Heart left ventricle (tissue), 16 donors: ENCODE measurements around the gene DESI1. TPM values are rescaled to one million over a fixed set of nuclear protein-coding genes. Genes with fewer than 3 reads are reported as not detected.

ENCODE experiments used
- ATAC-seq, 4 donors: fragments of 200-7000 bp; cut with Tn5 transposase; one replicate each; pipeline ENCODE4 v1.9.1; 2020 to 2022; ENCODE audit warnings: moderate library complexity in 4 of 4, mild to moderate bottlenecking in 3 of 4, moderate number of reproducible peaks in 1 of 4
- DNase-seq, 5 donors: peaks; one replicate each; pipeline ENCODE4 v3.0.0-alpha.2; 2020
- H3K27ac ChIP-seq, 12 donors: fragments of 200-600 bp; sonication (generic) in 4 of 12; one replicate each; pipeline versions ENCODE4 v1.5.0 to v1.8.0; 2016 to 2022; ENCODE audit warnings: mild to moderate bottlenecking in 2 of 12
- H3K27me3 ChIP-seq, 9 donors: fragments of 200-600 bp; sonication (generic) in 2 of 9; one replicate each; pipeline versions ENCODE4 v1.5.1 to v1.8.0; 2016 to 2022; ENCODE audit warnings: mild to moderate bottlenecking in 3 of 9
- H3K36me3 ChIP-seq, 9 donors: fragments of 200-600 bp; sonication (generic) in 2 of 9; one replicate each; pipeline versions ENCODE4 v1.5.0 to v1.8.0; 2018 to 2022; ENCODE audit warnings: mild to moderate bottlenecking in 2 of 9
- H3K4me1 ChIP-seq, 12 donors: fragments of 200-600 bp; sonication (generic) in 4 of 12; one replicate each; pipeline versions ENCODE4 v1.5.0 to v1.8.0; 2016 to 2022; ENCODE audit warnings: mild to moderate bottlenecking in 3 of 12
- H3K4me3 ChIP-seq, 12 donors: fragments of 200-600 bp; sonication (generic) in 4 of 12; one replicate each; pipeline versions ENCODE4 v1.5.0 to v1.8.0; 2017 to 2022; ENCODE audit warnings: mild to moderate bottlenecking in 9 of 12, moderate library complexity in 4 of 12
- H3K9me3 ChIP-seq, 12 donors: fragments of 200-600 bp; sonication (generic) in 4 of 12; one replicate each; pipeline versions ENCODE4 v1.5.0 to v1.8.0; 2016 to 2022; ENCODE audit warnings: mild to moderate bottlenecking in 1 of 12
- CTCF ChIP-seq, 12 donors: fragments of 200-600 bp; sonication (generic) in 4 of 12; IDR thresholded peaks; one replicate each; pipeline versions ENCODE4 v1.5.0 to v1.8.0; 2018 to 2022; ENCODE audit warnings: antibody characterized with exemption in 12 of 12, mild to moderate bottlenecking in 5 of 12
- POLR2A ChIP-seq, 2 donors: fragments of 450-650 bp; IDR thresholded peaks; one replicate each; pipeline ENCODE4 v1.6.1; 2017; ENCODE audit warnings: antibody characterized with exemption in 2 of 2, mild to moderate bottlenecking in 2 of 2, moderate library complexity in 2 of 2
- WGBS, 4 donors: extraction: QIAGEN DNeasy Blood & Tissue Kit in 2 of 4; methylation state at CpG; one replicate each; pipeline versions ENCODE4 v1.1.5 to v1.1.7; 2013 to 2018; 5-methylcytosine and 5-hydroxymethylcytosine counted together
- intact Hi-C, 10 donors: fragments of 100-400 bp; cut with DNase I; formaldehyde crosslinking; loops; one replicate each; pipeline versions ENCODE4 v1.11.1 to v1.14.2; 2022
- polyA plus RNA-seq, 2 donors: library from polyadenylated mRNA; stranded (reverse); fragments of 200-250 nt; gene quantifications; one replicate each; pipeline ENCODE4 v1.2.3, GENCODE V29; 2013
- total RNA-seq, 9 donors: library from RNA; depleted of rRNA in 2 of 9; stranded (reverse); fragments of >200 nt in 2 of 9; fragmentation: NEBNext Ultra II Directional in 3 of 9; extraction: Animal tissue kit (Norgen Biotek cat#: 25700) in 3 of 9; gene quantifications; one replicate each; pipeline versions ENCODE4 v1.1.0 to v1.2.4, GENCODE V29; 2016 to 2023
- donor health status: ischemic (EF 13 %, LVEDD 7.1; RV severe dilation, severe dysfunction).
- donor health status: healthy with polysubstance abuse.
- donor health status: DM: no; HTN: yes; CAD: no.
- donor health status: DM: no; HTN: no; CAD: no.
- donor health status: ischemic (EF 25% LVEDD 6.9; RV normal size, moderate dysfunction).
- donor health status: ischemic (EF 25% LVEDD 5.7; RV mildly dilated, moderate dysfunction).
- donor health status: healthy.
- donor health status: DM: yes; HTN: yes; CAD: no.
- donor health status: ischemic (EF 35%, LVEDD 5.7; RV mildly dilated, moderate dysfunction).
- donor health status: nonischemic (EF 11% LVEDD 7.7; RV severe dilation, severe dysfunction).
- donor health status: DM: yes; HTN: yes; CAD: no.
- donor health status: PGD.
- donor health status: ischemic (EF 29% LVEDD 5.4; RV normal size, mild dysfunction).
- donor health status: nonischemic (EF 23%, LVEDD 6.1; RV moderate dilation, normal function).

Gene DESI1
- total and polyA plus RNA-seq, 11 donors: 24.2 to 51.0 (median 39.8) TPM

- 73 to 97% (median 86%) methylated on average over 5 to 6 of the region's 6 CpGs for WGBS, 4 donors
- H3K27ac ChIP-seq: no peak overlapping the region
- H3K4me1 ChIP-seq: peaks cover 0 to 36% (median 7%) of the 10 kb centered on the region in 12 donors
Measured at GRCh38 chr22:41579997-41580355, 40.9 kb downstream of the DESI1 start.

GRCh38 chr22:41579297-41579996, 41.4 kb downstream of the DESI1 start:
- Histone ChIP-seq H3K9me3 (no peaks in the 10 kb centered on the region), H3K4me3 (no peak overlapping the region), H3K4me1 (peaks cover 0 to 42% (median 11%) of the 10 kb centered on the region in 12 donors), H3K27ac (peak overlapping the region in 2 of 12 donors; percentile 11 to 15), H3K36me3 (peaks cover 0 to 71% (median 27%) of the 10 kb centered on the region in 9 donors), H3K27me3 (no peaks in the 10 kb centered on the region)
- peak in 1 of 5 donors; percentile 43 for DNase-seq
- intact Hi-C loops: no loop called here
- TF ChIP-seq POLR2A (IDR thresholded peaks at IDR 0.05): no peak
- no peak for TF ChIP-seq CTCF (IDR thresholded peaks at IDR 0.05)
- WGBS, 4 donors: 84 to 96% (median 89%) methylated on average over 7 to 12 of the region's 12 CpGs
- peak in 1 of 4 donors; percentile 1 for ATAC-seq

More at GRCh38 chr22:41579997-41580355, 40.9 kb downstream of the DESI1 start:
- ATAC-seq (no peak), DNase-seq (no peak)
- H3K4me3 ChIP-seq: no peak overlapping the region
- H3K27me3 ChIP-seq: no peaks in the 10 kb centered on the region
- intact Hi-C loops: loop anchor here in 1 of 10 donors (5.0 kb wide), 1 partner anchor 38 kb away; the partner anchor contains the start of gene POLR3H
- no peaks in the 10 kb centered on the region for H3K9me3 ChIP-seq
- no peak for TF ChIP-seq CTCF (IDR thresholded peaks at IDR 0.05)
- peaks cover 0 to 76% (median 29%) of the 10 kb centered on the region in 9 donors for H3K36me3 ChIP-seq

- no peak for DNase-seq
- peak in 1 of 4 donors; percentile 1 for ATAC-seq
- WGBS, 4 donors: 88 to 95% (median 91%) methylated on average over 9 of the region's 9 CpGs
- Histone ChIP-seq H3K36me3 (peaks cover 0 to 65% (median 25%) of the 10 kb centered on the region in 9 donors), H3K27me3 (no peaks in the 10 kb centered on the region), H3K27ac (peak overlapping the region in 4 of 12 donors; percentile 11 to 75 (median 22)), H3K9me3 (no peaks in the 10 kb centered on the region), H3K4me1 (peaks cover 0 to 48% (median 11%) of the 10 kb centered on the region in 12 donors), H3K4me3 (no peak overlapping the region)
- intact Hi-C loops: no loop called here
- TF ChIP-seq POLR2A (IDR thresholded peaks at IDR 0.05) (no peak), CTCF (IDR thresholded peaks at IDR 0.05) (no peak)
Measured at GRCh38 chr22:41578818-41579217, 42.0 kb downstream of the DESI1 start.

- Histone ChIP-seq H3K4me1 (peaks cover 0 to 54% (median 11%) of the 10 kb centered on the region in 12 donors), H3K9me3 (no peaks in the 10 kb centered on the region), H3K4me3 (no peak overlapping the region), H3K27ac (peak overlapping the region in 3 of 12 donors; percentile 7 to 75 (median 22)), H3K27me3 (no peaks in the 10 kb centered on the region), H3K36me3 (peaks cover 0 to 58% (median 18%) of the 10 kb centered on the region in 9 donors)
- intact Hi-C loops: no loop called here
- DNase-seq (peak in 2 of 5 donors; percentile 31 to 60), ATAC-seq (peak; percentile 1 to 9 (median 5))
- WGBS, 4 donors: 86 to 92% (median 91%) methylated on average over 8 of the region's 8 CpGs
- TF ChIP-seq POLR2A (IDR thresholded peaks at IDR 0.05) (no peak), CTCF (IDR thresholded peaks at IDR 0.05) (no peak)
Measured at GRCh38 chr22:41578114-41578513, 42.7 kb downstream of the DESI1 start.
